GM12874 (cell line): ENCODE results near the gene IGF2BP2.

Experiments
- CTCF ChIP-seq: IDR thresholded peaks from 2 replicates; pipeline ENCODE4 v1.5.1; 2011; ENCODE audit warnings: low read depth, mild to moderate bottlenecking, control low read depth, low read length, moderate library complexity; ENCODE audit not compliant: insufficient read depth

IGF2BP2 gene

DNA sequence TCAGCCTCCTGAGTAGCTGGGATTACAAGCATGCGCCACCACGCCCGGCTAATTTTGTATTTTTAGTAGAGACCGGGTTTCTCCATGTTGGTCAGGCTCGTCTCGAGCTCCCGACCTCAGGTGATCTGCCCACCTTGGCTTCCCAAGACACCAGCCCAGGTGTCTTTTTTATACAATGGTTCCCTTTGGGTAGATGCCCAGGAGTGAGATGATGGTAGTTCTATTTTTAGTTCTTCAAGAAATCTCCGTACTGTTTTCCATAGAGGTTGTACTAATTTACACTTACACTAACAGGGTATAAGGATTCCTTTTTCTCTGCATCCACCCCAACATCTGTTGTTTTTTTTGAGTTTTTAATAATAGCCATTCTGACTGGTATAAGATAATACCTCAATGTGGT lies 94.3 kb downstream of the IGF2BP2 start:
- TF ChIP-seq CTCF: no peak

DNA sequence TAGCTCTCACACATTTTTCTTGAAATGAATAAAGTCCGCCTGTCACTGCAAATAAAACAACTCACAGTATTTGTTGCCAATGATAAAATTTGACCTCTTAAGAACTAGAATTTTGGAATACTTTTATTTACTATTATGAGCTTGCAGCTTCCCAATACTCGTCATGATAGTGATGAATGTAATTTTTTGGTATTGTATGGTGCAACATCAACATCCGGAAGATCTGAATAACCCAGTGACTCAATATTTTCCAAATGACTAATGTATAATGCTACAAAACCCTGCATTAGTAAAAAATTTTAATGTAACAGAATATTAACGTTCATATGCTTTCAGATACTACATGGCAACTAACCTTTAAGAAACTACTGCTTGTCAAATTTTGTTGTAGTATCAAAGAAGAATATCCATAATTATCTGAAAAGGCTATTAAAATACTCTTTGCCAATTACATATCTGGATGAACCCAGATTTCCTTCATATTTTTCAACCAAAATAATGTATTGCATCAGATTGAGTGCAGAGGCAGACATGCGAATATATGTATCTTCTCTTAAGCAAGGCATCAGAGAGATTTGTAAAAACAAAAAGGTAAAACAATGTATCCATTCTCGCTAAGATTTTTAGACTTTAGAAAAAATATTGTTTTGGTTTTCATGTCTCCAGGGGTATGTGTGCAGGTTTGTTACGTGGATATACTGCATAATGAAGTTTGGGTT lies 95.3 kb downstream of the IGF2BP2 start:
- no peak for TF ChIP-seq CTCF

- no peak for TF ChIP-seq CTCF
Measured at GRCh38 chr3:185728630-185729336, 96.1 kb downstream of the IGF2BP2 start.

GRCh38 chr3:185727873-185728272 lies 97.0 kb downstream of the IGF2BP2 start:
- TF ChIP-seq CTCF: no peak

DNA sequence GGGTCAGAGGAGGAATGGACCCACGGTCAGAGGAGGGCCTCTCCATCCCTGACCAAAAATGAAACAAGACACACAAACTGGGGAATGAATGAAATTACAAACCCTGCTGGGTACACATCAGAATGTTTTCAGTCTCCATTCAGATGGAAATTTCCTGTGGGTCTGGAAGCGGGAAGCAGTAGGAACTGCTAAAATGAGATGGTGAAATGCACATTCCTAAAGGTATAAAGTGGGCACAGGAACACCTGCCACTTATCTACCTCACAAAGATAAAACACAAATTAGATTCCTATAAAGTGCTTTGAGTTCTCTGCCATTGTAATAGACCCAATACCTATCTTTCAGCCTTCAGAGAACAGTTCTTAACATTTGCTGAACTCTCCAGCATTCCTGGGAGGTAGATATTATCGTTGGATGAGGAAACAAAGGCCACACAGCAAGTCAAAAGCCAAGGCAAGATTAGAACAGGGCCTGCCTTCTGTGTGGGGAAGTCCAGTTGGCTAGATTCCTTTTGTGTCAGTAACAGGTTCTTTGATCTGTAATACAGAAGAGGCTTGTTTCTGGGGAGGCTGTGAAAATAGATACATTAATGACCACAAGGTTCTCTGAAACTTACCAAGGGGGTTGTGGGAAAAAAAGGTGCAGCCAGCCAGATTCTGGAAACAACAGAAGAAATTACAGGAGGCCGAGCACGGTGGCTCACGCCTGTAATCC lies 98.4 kb downstream of the IGF2BP2 start:
- TF ChIP-seq CTCF: no peak

DNA sequence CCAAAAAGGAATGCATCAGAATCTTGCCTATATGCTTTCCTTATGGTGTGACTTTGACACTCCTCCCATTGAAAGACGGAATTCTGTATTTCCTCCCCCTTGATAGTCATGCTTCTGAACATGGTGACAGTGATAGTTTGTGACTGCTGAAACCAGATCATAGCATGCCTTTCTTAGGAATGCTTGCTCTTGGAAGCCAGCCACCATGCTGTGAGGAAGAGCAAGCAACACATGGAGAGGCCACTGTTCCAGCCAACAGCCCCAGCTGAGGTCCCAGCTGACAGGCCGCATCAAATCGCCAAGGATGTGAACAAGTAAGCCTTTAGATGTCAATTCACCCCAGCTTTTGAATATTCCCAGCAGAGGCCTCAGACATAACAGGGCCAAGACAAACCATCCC lies 100.1 kb downstream of the IGF2BP2 start:
- TF ChIP-seq CTCF: no peak

- no peak for TF ChIP-seq CTCF
Measured at GRCh38 chr3:185724251-185724650, 100.6 kb downstream of the IGF2BP2 start.
